GM19395 (cell line): ENCODE results near the gene KIF5A.
"Not testable (repeated sequence)": the region's sequence is repeated elsewhere in the genome, so short reads cannot be mapped to it uniquely, and the experiment has no call there.

ENCODE experiments used
- ATAC-seq: cut with Tn5 transposase; IDR thresholded peaks from one replicate; pipeline ENCODE4 v1.9.1; 2021; ENCODE audit warnings: mild to moderate bottlenecking, moderate library complexity; ENCODE audit not compliant: unreplicated experiment

Gene KIF5A

GRCh38 chr12:57549909-57550640, at the start of gene KIF5A:
TSS of gene KIF5A (plus strand) at chr12:57550044. CDS start at chr12:57550272, 228 bp downstream.
- ATAC-seq: no peak

- ATAC-seq: no peak
These were observed 49.6 kb upstream of the KIF5A start for GRCh38 chr12:57500213-57500612.

GRCh38 chr12:57502311-57502969, 47.4 kb upstream of the KIF5A start:
- not testable (repeated sequence) for ATAC-seq

GRCh38 chr12:57506541-57506940, 43.3 kb upstream of the KIF5A start:
- ATAC-seq: not testable (repeated sequence)

- ATAC-seq: not testable (repeated sequence)
These were observed 42.0 kb upstream of the KIF5A start for GRCh38 chr12:57507796-57508195.

GRCh38 chr12:57511161-57511560, 38.7 kb upstream of the KIF5A start:
- no peak for ATAC-seq

DNA sequence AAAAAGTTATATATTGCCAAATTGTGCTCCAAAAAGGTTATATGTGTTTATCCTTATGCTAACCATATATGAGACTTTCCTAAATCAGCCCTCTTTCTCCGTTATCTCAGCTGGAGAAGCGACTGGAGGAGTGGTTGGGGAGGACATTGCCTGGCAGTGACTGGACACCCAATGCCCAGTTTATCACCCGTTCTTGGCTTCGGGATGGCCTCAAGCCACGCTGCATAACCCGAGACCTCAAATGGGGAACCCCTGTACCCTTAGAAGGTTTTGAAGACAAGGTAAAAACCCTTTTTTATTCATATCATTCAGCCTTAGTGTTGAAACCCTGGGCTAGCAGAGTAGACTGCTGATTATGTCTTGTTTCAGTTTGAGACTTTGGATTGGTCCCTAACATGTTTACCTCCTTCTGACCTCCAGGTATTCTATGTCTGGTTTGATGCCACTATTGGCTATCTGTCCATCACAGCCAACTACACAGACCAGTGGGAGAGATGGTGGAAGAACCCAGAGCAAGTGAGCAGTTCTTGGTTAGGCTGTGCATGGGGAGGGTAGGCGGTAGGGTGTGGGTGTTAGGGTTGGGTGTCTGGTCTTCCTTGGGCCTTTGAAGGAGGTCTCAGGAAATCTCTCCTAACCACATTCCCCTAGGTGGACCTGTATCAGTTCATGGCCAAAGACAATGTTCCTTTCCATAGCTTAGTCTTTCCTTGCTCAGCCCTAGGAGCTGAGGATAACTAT, 38.1 kb upstream of the KIF5A start:
- no peak for ATAC-seq

DNA sequence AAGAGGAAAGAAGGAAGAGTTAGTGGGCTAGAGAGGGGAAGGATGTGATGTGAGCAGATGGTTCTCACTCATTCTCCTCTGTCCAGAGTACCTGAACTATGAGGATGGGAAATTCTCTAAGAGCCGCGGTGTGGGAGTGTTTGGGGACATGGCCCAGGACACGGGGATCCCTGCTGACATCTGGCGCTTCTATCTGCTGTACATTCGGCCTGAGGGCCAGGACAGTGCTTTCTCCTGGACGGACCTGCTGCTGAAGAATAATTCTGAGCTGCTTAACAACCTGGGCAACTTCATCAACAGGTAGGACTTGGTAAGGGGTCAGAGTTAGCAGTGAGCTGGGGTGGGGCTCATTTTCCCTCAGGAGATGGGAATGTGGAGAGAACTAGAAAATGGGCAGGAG, 37.2 kb upstream of the KIF5A start:
- ATAC-seq: no peak

GRCh38 chr12:57513266-57513665, 36.6 kb upstream of the KIF5A start:
- no peak for ATAC-seq

- ATAC-seq: not testable (repeated sequence)
These were observed 36.2 kb upstream of the KIF5A start for GRCh38 chr12:57513677-57514076.

- not testable (repeated sequence) for ATAC-seq
These were observed 35.6 kb upstream of the KIF5A start for GRCh38 chr12:57514246-57514645.

- ATAC-seq: no peak
These were observed 35.0 kb upstream of the KIF5A start for GRCh38 chr12:57514720-57515407.

DNA sequence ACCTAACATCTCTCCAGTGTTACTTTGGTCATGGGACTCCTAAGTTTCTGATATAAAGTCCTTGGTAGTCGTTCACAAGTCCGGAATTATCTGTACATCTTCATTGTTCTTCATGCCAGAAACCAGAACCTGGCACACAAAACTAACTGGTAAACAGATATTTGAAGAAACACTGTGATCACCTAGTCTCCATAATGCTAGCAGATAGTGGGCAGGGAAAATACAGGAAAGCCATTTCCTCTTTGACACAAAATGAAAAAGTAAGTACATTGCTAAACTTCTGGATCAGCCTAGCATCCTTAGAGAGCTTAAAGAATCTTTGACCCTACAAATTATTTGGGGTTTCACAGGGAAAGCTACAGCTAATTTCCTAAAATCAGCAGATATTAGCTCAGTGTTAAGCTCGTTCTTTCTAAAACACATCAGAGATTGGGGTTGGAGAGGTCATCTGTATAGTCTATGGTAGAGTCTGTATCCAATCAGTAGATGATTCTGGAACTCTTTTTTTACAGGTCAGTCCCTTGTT, 34.4 kb upstream of the KIF5A start:
- ATAC-seq: no peak

DNA sequence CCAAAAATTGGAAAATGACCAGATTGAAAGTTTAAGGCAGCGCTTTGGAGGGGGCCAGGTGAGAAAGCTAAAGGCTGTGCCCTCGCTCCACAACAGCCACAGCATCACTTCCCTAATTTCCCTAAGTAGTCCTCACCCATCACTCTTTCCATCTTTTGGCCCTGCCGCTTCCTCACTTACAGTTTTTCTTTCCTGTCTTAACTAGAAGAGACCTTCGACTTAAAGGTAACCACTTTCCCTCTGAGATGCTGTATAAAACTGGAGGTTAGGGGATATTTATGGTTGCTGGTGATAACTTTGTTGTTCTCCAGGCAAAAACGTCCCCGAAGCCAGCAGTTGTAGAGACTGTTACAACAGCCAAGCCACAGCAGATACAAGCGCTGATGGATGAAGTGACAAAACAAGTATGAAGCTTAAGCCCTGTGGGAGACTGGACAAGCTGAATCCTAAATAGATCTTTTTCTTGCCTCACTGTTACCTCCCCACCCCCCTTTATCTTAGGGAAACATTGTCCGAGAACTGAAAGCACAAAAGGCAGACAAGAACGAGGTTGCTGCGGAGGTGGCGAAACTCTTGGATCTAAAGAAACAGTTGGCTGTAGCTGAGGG, 33.8 kb upstream of the KIF5A start:
- no peak for ATAC-seq

DNA sequence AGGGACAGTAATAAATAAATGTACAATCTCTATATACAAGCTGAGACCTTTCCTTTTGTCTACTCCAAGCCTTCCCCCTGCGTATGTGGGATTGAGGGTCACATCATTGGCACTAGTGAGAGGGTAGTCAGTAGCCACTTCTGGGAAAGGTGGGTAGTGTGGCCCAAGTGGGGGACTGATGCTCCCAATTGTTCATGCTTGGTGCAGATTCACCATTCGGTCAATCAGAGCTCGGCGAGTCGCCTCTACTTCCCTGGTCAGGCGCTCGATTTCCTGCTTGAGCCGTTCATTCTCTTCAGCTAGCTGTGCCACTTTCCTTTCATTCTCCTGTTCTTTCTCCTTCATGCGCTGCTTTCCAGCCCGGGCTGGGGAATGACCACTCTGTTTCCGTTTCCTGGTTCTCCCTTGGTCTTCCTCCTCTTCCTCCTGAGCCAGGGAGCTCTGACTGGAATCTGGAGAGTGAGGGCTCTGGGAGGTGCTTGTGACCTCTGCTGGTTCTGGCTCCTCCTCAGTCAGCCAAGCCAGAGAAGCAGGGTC, 33.2 kb upstream of the KIF5A start:
- no peak for ATAC-seq

- no peak for ATAC-seq
These were observed 32.7 kb upstream of the KIF5A start for GRCh38 chr12:57517187-57517586.

DNA sequence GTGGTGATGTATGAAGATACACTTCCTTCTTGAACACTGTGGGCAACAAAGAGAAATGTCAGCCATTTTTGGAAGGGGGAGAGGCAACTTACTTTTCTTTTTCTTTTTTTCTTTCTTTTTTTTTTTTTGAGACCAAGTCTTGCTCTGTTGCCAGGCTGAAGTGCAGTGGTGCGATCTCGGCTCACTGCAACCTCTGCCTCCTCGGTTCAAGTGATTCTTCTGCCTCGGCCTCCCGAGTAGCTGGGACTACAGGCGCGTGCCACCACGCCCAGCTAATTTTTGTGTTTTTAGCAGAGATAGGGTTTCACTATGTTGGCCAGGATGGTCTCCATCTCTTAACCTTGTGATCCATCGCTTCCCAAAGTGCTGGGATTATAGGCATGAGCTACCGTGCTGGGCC, 32.1 kb upstream of the KIF5A start:
- ATAC-seq: not testable (repeated sequence)

GRCh38 chr12:57518176-57518919, 31.5 kb upstream of the KIF5A start:
- no peak for ATAC-seq
